Mesenchymal stem cell (in vitro differentiated cells and primary cell): ENCODE data around the gene DSCAM.

Experiments used
- DNase-seq: peaks from one replicate; pipeline ENCODE4 v3.0.0-alpha.2; 2013
- H2AFZ ChIP-seq: one replicate; pipeline ENCODE4 v1.6.1; 2013; ENCODE audit warnings: low read depth, mild to moderate bottlenecking, control low read depth, inconsistent platforms, low read length, moderate library complexity
- H2AK5ac ChIP-seq: 2 replicates; pipeline ENCODE4 v1.6.1; 2013; ENCODE audit warnings: low read length, moderate library complexity, mild to moderate bottlenecking, inconsistent platforms; ENCODE audit not compliant: severe bottlenecking
- H2BK120ac ChIP-seq: one replicate; pipeline ENCODE4 v1.6.1; 2013; ENCODE audit warnings: low read depth, mild to moderate bottlenecking, inconsistent platforms, low read length, moderate library complexity
- H2BK12ac ChIP-seq, 2 experiments: one replicate each; pipeline ENCODE4 v1.6.1; 2013; ENCODE audit warnings: inconsistent platforms in 2 of 2, low read length in 2 of 2, mild to moderate bottlenecking in 2 of 2, moderate library complexity in 2 of 2, control low read depth in 1 of 2
- H2BK15ac ChIP-seq: one replicate; pipeline ENCODE4 v1.6.1; 2013; ENCODE audit warnings: mild to moderate bottlenecking, low read depth, inconsistent platforms; ENCODE audit not compliant: poor library complexity, severe bottlenecking
- H2BK5ac ChIP-seq: 2 replicates; pipeline ENCODE4 v1.6.1; 2013; ENCODE audit warnings: low read depth, mild to moderate bottlenecking, low read length, control low read depth, inconsistent platforms; ENCODE audit not compliant: poor library complexity, severe bottlenecking
- H3K14ac ChIP-seq, 2 experiments: one replicate each; pipeline ENCODE4 v1.6.1; 2013; ENCODE audit warnings: inconsistent platforms in 2 of 2, low read length in 2 of 2, control low read depth in 1 of 2, mild to moderate bottlenecking in 1 of 2, moderate library complexity in 1 of 2
- H3K18ac ChIP-seq, 2 experiments: one replicate each; pipeline ENCODE4 v1.6.1; 2013; ENCODE audit warnings: inconsistent platforms in 2 of 2, low read length in 2 of 2, control low read depth in 1 of 2, low read depth in 1 of 2, mild to moderate bottlenecking in 1 of 2
- H3K23ac ChIP-seq, 2 experiments: one replicate each; pipeline ENCODE4 v1.6.1; 2013; ENCODE audit warnings: inconsistent platforms in 2 of 2, low read length in 2 of 2, mild to moderate bottlenecking in 2 of 2, moderate library complexity in 2 of 2, control low read depth in 1 of 2
- H3K27ac ChIP-seq: 2 replicates; pipeline ENCODE4 v1.5.1; 2013; ENCODE audit warnings: mild to moderate bottlenecking, moderate library complexity, low read length, control low read depth, inconsistent platforms; ENCODE audit not compliant: poor library complexity, severe bottlenecking
- H3K27me3 ChIP-seq, 2 experiments: 2 replicates each; pipeline versions ENCODE4 v1.6.1 to v1.7.0; 2013; ENCODE audit warnings: low read length in 2 of 2, mild to moderate bottlenecking in 2 of 2, moderate library complexity in 2 of 2, control low read depth in 1 of 2, inconsistent platforms in 1 of 2; ENCODE audit not compliant: control insufficient read depth in 1 of 2, insufficient read depth in 1 of 2
- H3K36me3 ChIP-seq, 2 experiments: 2 replicates each; pipeline versions ENCODE4 v1.6.1 to v1.7.0; 2013; ENCODE audit warnings: low read length in 2 of 2, control low read depth in 1 of 2, inconsistent platforms in 1 of 2, low read depth in 1 of 2, mild to moderate bottlenecking in 1 of 2; ENCODE audit not compliant: insufficient read depth in 2 of 2, control insufficient read depth in 1 of 2
- H3K4ac ChIP-seq, 2 experiments: one replicate each; pipeline ENCODE4 v1.6.1; 2013; ENCODE audit warnings: inconsistent platforms in 2 of 2, low read length in 2 of 2, mild to moderate bottlenecking in 2 of 2, moderate library complexity in 2 of 2, control low read depth in 1 of 2, low read depth in 1 of 2
- H3K4me1 ChIP-seq: 2 replicates; pipeline ENCODE4 v1.6.1; 2013; ENCODE audit warnings: low read depth, low read length, control low read depth; ENCODE audit not compliant: control insufficient read depth, insufficient read depth
- H3K4me2 ChIP-seq: 2 replicates; pipeline ENCODE4 v1.6.1; 2013; ENCODE audit warnings: low read length, mild to moderate bottlenecking, inconsistent platforms; ENCODE audit not compliant: poor library complexity, severe bottlenecking
- H3K4me3 ChIP-seq, 2 experiments: 2 replicates each; pipeline versions ENCODE4 v1.5.1 to v1.7.0; 2013; ENCODE audit warnings: low read length in 2 of 2, mild to moderate bottlenecking in 2 of 2, control low read depth in 1 of 2, low read depth in 1 of 2; ENCODE audit not compliant: insufficient read depth in 1 of 2
- H3K79me1 ChIP-seq: replicated peaks from 2 replicates; pipeline ENCODE4 v1.6.1; 2013; ENCODE audit warnings: mild to moderate bottlenecking, control low read depth, low read length, inconsistent platforms; ENCODE audit not compliant: poor library complexity, severe bottlenecking
- H3K9ac ChIP-seq: 2 replicates; pipeline ENCODE4 v1.7.0; 2013; ENCODE audit warnings: mild to moderate bottlenecking, low read length, moderate library complexity
- H3K9me3 ChIP-seq: 2 replicates; pipeline ENCODE4 v1.7.0; 2013; ENCODE audit warnings: mild to moderate bottlenecking, low read length; ENCODE audit not compliant: control insufficient read depth
- H4K8ac ChIP-seq: one replicate; pipeline ENCODE4 v1.6.1; 2013; ENCODE audit warnings: inconsistent platforms, mild to moderate bottlenecking, low read length, moderate library complexity
- H4K91ac ChIP-seq: one replicate; pipeline ENCODE4 v1.6.1; 2013; ENCODE audit warnings: mild to moderate bottlenecking, low read length, inconsistent platforms
- WGBS: methylation state at CpG from one replicate; pipeline ENCODE4 v1.1.7; 2013; ENCODE audit warnings: mixed read lengths; 5-methylcytosine and 5-hydroxymethylcytosine counted together

Gene DSCAM

GRCh38 chr21:39972976-39973770 lies 873.8 kb downstream of the DSCAM start:
- Histone ChIP-seq H3K4me1 (no peaks in the 10 kb centered on the region), H3K36me3 (no peaks in the 10 kb centered on the region), H4K91ac (no peak overlapping the region), H2BK15ac (no peak overlapping the region), H3K27me3 (no peaks in the 10 kb centered on the region), H3K4me2 (no peak overlapping the region), H2BK120ac (no peak overlapping the region), H2AFZ (no peak overlapping the region), H2AK5ac (no peak overlapping the region), H2BK12ac (no peak overlapping the region), H3K4me3 (no peak overlapping the region), H3K9me3 (no peaks in the 10 kb centered on the region), H2BK5ac (no peak overlapping the region), H3K23ac (no peak overlapping the region), H4K8ac (no peak overlapping the region), H3K9ac (no peak overlapping the region), H3K27ac (no peak overlapping the region), H3K4ac (no peak overlapping the region), H3K79me1 (no peaks in the 10 kb centered on the region), H3K18ac (no peak overlapping the region), H3K14ac (no peak overlapping the region)
- WGBS: 86% methylated on average over 14 of the region's 14 CpGs
- no peak for DNase-seq

DNA sequence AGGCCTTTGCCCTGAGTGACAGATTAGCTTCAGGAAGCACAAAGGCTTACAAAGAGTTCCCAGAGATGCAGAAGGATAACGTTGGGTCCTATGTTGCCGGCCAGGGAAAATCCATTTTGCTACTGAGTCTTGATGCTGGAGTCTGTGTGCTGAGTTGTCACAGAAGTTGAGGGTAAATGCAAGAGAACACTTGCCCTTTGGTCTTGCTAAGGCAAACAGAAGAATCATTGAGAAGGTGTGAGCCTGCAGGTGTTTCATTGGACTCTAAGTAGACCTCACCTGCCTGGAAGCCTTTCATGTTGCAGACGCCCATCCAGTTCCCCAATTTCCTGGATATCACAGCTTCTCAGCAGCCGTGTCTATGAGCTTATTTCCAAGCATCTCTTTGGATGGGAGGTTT lies 874.5 kb downstream of the DSCAM start:
- H3K4me2 ChIP-seq: no peak overlapping the region
- no peak overlapping the region for H3K4ac ChIP-seq
- no peak overlapping the region for H2BK5ac ChIP-seq

DNA sequence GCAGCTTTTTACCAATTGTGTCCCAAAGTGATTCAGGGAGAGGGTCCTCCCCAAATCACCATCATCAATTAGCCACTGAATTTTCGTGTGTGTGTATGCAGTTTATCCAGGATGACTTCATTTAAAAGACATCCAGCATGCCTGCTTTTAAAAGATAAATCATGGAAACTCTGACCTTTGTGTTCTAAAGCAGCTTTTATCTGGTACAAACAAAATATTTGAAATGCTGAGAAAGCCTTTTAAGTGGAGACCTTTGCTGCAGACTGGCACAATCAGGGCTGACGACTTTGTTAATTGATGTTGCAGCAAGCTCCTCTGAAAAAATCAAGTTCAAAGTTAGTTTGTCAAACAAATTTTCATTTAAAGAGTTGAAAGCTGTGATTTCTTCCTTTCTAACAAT lies 875.0 kb downstream of the DSCAM start:
- Histone ChIP-seq H2BK5ac (no peak overlapping the region), H3K18ac (no peak overlapping the region), H3K9ac (no peak overlapping the region), H3K4ac (no peak overlapping the region), H3K4me1 (no peaks in the 10 kb centered on the region), H3K4me3 (no peak overlapping the region), H2BK15ac (no peak overlapping the region), H3K14ac (no peak overlapping the region), H3K23ac (no peak overlapping the region), H3K27ac (no peak overlapping the region), H3K4me2 (no peak overlapping the region), H2BK120ac (no peak overlapping the region), H4K91ac (no peak overlapping the region), H4K8ac (no peak overlapping the region), H2AFZ (no peak overlapping the region), H3K9me3 (peaks cover 4% of the 10 kb centered on the region), H3K36me3 (no peaks in the 10 kb centered on the region), H3K79me1 (no peaks in the 10 kb centered on the region), H2AK5ac (no peak overlapping the region), H3K27me3 (no peaks in the 10 kb centered on the region), H2BK12ac (no peak overlapping the region)
- 27% methylated on average over 2 of the region's 2 CpGs for WGBS
- no peak for DNase-seq

More for the DNA sequence above, 874.5 kb downstream of the DSCAM start:
- Histone ChIP-seq H3K9me3 (peaks cover 4% of the 10 kb centered on the region), H2BK15ac (no peak overlapping the region), H3K14ac (no peak overlapping the region), H2AFZ (no peak overlapping the region), H3K4me3 (no peak overlapping the region), H2BK120ac (no peak overlapping the region), H3K27me3 (no peaks in the 10 kb centered on the region), H2BK12ac (no peak overlapping the region), H3K79me1 (no peaks in the 10 kb centered on the region), H4K8ac (no peak overlapping the region), H2AK5ac (no peak overlapping the region), H3K27ac (no peak overlapping the region), H4K91ac (no peak overlapping the region), H3K9ac (no peak overlapping the region), H3K18ac (no peak overlapping the region), H3K36me3 (no peaks in the 10 kb centered on the region), H3K23ac (no peak overlapping the region), H3K4me1 (no peaks in the 10 kb centered on the region)
- no peak for DNase-seq
- 66% methylated on average over 4 of the region's 4 CpGs for WGBS

DNA sequence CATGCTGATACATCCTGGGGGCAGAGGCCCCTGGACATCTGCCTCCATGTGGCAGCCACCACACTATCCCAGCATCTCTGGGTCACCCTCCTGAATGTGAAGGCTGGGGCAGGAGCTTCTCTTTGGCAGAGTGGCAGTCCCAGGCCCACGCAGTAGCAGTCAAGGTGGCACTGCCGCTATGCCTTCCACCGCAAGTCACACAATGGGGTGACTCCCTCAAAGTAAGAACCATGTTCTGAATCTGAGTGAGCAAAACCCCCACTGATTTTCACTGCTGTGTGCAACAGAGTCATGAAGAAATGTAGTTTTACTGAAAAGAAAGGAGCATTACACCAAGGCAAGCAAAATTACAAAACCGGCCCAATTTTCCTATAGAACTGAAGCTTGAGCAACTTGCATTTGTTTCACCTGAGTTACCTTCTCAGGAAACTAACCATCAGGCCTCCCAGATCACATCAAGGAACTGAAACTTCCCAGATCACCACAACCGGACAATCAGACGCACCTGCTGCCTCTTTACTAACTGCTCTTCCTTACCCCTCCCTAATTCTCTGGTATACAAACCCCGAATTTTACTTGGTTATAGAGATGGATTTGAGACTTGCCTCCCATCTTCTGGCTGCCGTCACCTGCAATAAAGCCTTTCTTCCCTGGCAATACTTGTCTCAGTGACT lies 877.1 kb downstream of the DSCAM start:
- H2AFZ ChIP-seq: no peak overlapping the region
- no peak overlapping the region for H2BK15ac ChIP-seq
- peaks cover 7% of the 10 kb centered on the region for H3K9me3 ChIP-seq
- no peak overlapping the region for H3K9ac ChIP-seq
- H3K4me2 ChIP-seq: no peak overlapping the region
- DNase-seq: no peak
- no peak overlapping the region for H3K14ac ChIP-seq
- H4K91ac ChIP-seq: no peak overlapping the region
- no peaks in the 10 kb centered on the region for H3K79me1 ChIP-seq
- H2BK12ac ChIP-seq: no peak overlapping the region
- no peak overlapping the region for H4K8ac ChIP-seq
- H3K23ac ChIP-seq: no peak overlapping the region
- H3K27ac ChIP-seq: no peak overlapping the region
- no peak overlapping the region for H3K4me3 ChIP-seq
- no peaks in the 10 kb centered on the region for H3K4me1 ChIP-seq
- no peaks in the 10 kb centered on the region for H3K36me3 ChIP-seq
- H3K4ac ChIP-seq: no peak overlapping the region
- H2AK5ac ChIP-seq: no peak overlapping the region
- H3K27me3 ChIP-seq: no peaks in the 10 kb centered on the region
- no peak overlapping the region for H3K18ac ChIP-seq
- 68% methylated on average over 6 of the region's 8 CpGs for WGBS
- H2BK120ac ChIP-seq: no peak overlapping the region
- H2BK5ac ChIP-seq: no peak overlapping the region
